H1 (cell line): Measurements from ENCODE around the gene CCDC174. TPM values are rescaled to one million over a fixed set of nuclear protein-coding genes. Genes with fewer than 3 reads are reported as not detected.

Experiments
- CTCF ChIA-PET: fragments of 300-600 bp; sonication (Branson Sonifier 250); formaldehyde crosslinking; loops from one replicate; lab custom pipeline; 2021; ENCODE audit not compliant: partially characterized antibody; lab: Charles Lee
- POLR2A ChIA-PET: fragments of 300-600 bp; sonication (Branson Sonifier 250); formaldehyde crosslinking; loops from one replicate; lab custom pipeline; 2021; ENCODE audit warnings: inconsistent platforms; ENCODE audit not compliant: partially characterized antibody; lab: Charles Lee
- DNase-seq, 2 experiments: peaks; one replicate each; pipeline versions ENCODE4 v3.0.0 to v3.0.0-alpha.2; 2010 to 2022; ENCODE audit warnings: low spot score in 2 of 2, low read depth in 1 of 2, mixed read lengths in 1 of 2
- FAIRE-seq: peaks from 2 replicates; lab custom pipeline; 2011; peaks lifted over from hg19 to GRCh38; lab: Jason Lieb, UNC
- H2AFZ ChIP-seq: 2 replicates; pipeline ENCODE4 v1.8.1; 2012; ENCODE audit warnings: low read length, inconsistent platforms
- H2AK5ac ChIP-seq: 2 replicates; pipeline ENCODE4 v1.6.1; 2013; ENCODE audit warnings: low read depth, low read length
- H2BK120ac ChIP-seq: replicated peaks from 2 replicates; pipeline ENCODE3; 2013; ENCODE audit warnings: low read depth, low read length, inconsistent platforms
- H2BK12ac ChIP-seq: 2 replicates; pipeline ENCODE4 v1.6.1; 2013; ENCODE audit warnings: low read depth, low read length
- H2BK15ac ChIP-seq: 2 replicates; pipeline ENCODE4 v1.6.1; 2013; ENCODE audit warnings: low read length
- H2BK20ac ChIP-seq: 2 replicates; pipeline ENCODE4 v1.6.1; 2013; ENCODE audit warnings: low read length
- H2BK5ac ChIP-seq: 2 replicates; pipeline ENCODE4 v1.6.1; 2013; ENCODE audit warnings: low read depth, low read length
- H3K14ac ChIP-seq: 2 replicates; pipeline ENCODE4 v1.6.1; 2013; ENCODE audit warnings: inconsistent platforms; ENCODE audit not compliant: insufficient read length
- H3K18ac ChIP-seq: 2 replicates; pipeline ENCODE4 v1.6.1; 2013; ENCODE audit warnings: low read length; ENCODE audit errors: extremely low read depth
- H3K23ac ChIP-seq: 2 replicates; pipeline ENCODE4 v1.6.1; 2013; ENCODE audit warnings: inconsistent platforms; ENCODE audit not compliant: insufficient read length
- H3K23me2 ChIP-seq: 2 replicates; pipeline ENCODE4 v1.6.1; 2013; ENCODE audit warnings: low read depth, low read length
- H3K27ac ChIP-seq: 2 replicates; pipeline ENCODE4 v1.6.1; 2011; ENCODE audit warnings: low read depth, low read length, inconsistent platforms
- H3K27me3 ChIP-seq, 4 experiments: replicated peaks in 1 of 4; 1 replicate in 1 of 4; 2 replicates in 3 of 4; pipeline versions ENCODE4 v1.6.1 to v1.8.1; 2011 to 2013; ENCODE audit warnings: low read length in 3 of 4, mild to moderate bottlenecking in 3 of 4, inconsistent platforms in 2 of 4, mixed read lengths in 2 of 4, moderate library complexity in 1 of 4; ENCODE audit not compliant: control insufficient read depth in 3 of 4, insufficient read depth in 3 of 4; ENCODE audit errors: extremely low read depth in 1 of 4
- H3K36me3 ChIP-seq, 4 experiments: 2 replicates each; pipeline versions ENCODE4 v1.6.1 to v1.8.1; 2011 to 2013; ENCODE audit warnings: mild to moderate bottlenecking in 4 of 4, low read length in 3 of 4, moderate library complexity in 2 of 4, control low read depth in 1 of 4, inconsistent platforms in 1 of 4; ENCODE audit not compliant: insufficient read depth in 4 of 4, control insufficient read depth in 2 of 4
- H3K4ac ChIP-seq: replicated peaks from 2 replicates; pipeline ENCODE3; 2013; ENCODE audit warnings: low read length, low read depth, mixed read lengths, inconsistent platforms; ENCODE audit not compliant: insufficient read length
- H3K4me1 ChIP-seq, 4 experiments: replicated peaks in 1 of 4; 1 replicate in 1 of 4; 2 replicates in 3 of 4; pipeline versions ENCODE4 v1.6.1 to v1.8.1; 2011 to 2013; ENCODE audit warnings: low read length in 3 of 4, inconsistent platforms in 2 of 4, mixed read lengths in 1 of 4; ENCODE audit not compliant: insufficient read depth in 4 of 4, control insufficient read depth in 3 of 4
- H3K4me2 ChIP-seq, 2 experiments: 2 replicates each; pipeline versions ENCODE4 v1.6.1 to v1.8.1; 2011 to 2013; ENCODE audit warnings: low read depth in 2 of 2, low read length in 2 of 2, control low read depth in 1 of 2, inconsistent platforms in 1 of 2, mild to moderate bottlenecking in 1 of 2; ENCODE audit not compliant: insufficient read depth in 1 of 2
- H3K4me3 ChIP-seq, 4 experiments: fragments of 200-600, 300-600 bp in 1 of 4; sonication (generic), shearing (Covaris generic), sonication (Bioruptor Twin) in 1 of 4; 2 replicates each; pipeline versions ENCODE4 v1.5.1 to v1.8.1; 2011 to 2016; ENCODE audit warnings: low read length in 4 of 4, low read depth in 3 of 4, control low read depth in 2 of 4, inconsistent platforms in 2 of 4, mild to moderate bottlenecking in 2 of 4, mixed read lengths in 1 of 4, moderate library complexity in 1 of 4; ENCODE audit not compliant: insufficient read depth in 2 of 4; ENCODE audit errors: extremely low read depth in 1 of 4
- H3K56ac ChIP-seq: replicated peaks from 2 replicates; pipeline ENCODE3; 2013; ENCODE audit warnings: low read depth, mild to moderate bottlenecking, mixed read lengths, low read length, inconsistent platforms; ENCODE audit not compliant: insufficient read length
- H3K79me1 ChIP-seq: 2 replicates; pipeline ENCODE4 v1.6.1; 2013; ENCODE audit warnings: low read depth, low read length, control low read depth
- H3K79me2 ChIP-seq, 2 experiments: 2 replicates each; pipeline versions ENCODE4 v1.6.1 to v1.8.1; 2012 to 2013; ENCODE audit warnings: low read length in 2 of 2, mild to moderate bottlenecking in 2 of 2, inconsistent platforms in 1 of 2; ENCODE audit not compliant: insufficient read depth in 2 of 2, control insufficient read depth in 1 of 2
- H3K9ac ChIP-seq, 4 experiments: replicated peaks in 1 of 4; 1 replicate in 1 of 4; 2 replicates in 3 of 4; pipeline versions ENCODE4 v1.6.1 to v1.8.1; 2011 to 2013; ENCODE audit warnings: low read depth in 3 of 4, low read length in 3 of 4, control low read depth in 2 of 4, mild to moderate bottlenecking in 2 of 4, moderate library complexity in 2 of 4, inconsistent platforms in 1 of 4; ENCODE audit errors: extremely low read depth in 1 of 4
- H3K9me3 ChIP-seq, 2 experiments: 2 replicates each; pipeline versions ENCODE4 v1.6.1 to v1.8.1; 2012 to 2013; ENCODE audit warnings: mild to moderate bottlenecking in 2 of 2, moderate library complexity in 2 of 2, control low read depth in 1 of 2, inconsistent platforms in 1 of 2, low read depth in 1 of 2, low read length in 1 of 2, mixed read lengths in 1 of 2; ENCODE audit not compliant: insufficient read depth in 2 of 2
- H4K20me1 ChIP-seq, 2 experiments: replicated peaks in 1 of 2; 2 replicates each; pipeline versions ENCODE3 to v1.8.1; 2011 to 2013; ENCODE audit warnings: inconsistent platforms in 2 of 2, low read length in 2 of 2, mild to moderate bottlenecking in 1 of 2; ENCODE audit not compliant: insufficient read depth in 2 of 2, control insufficient read depth in 1 of 2
- H4K5ac ChIP-seq: 2 replicates; pipeline ENCODE4 v1.6.1; 2013; ENCODE audit warnings: low read length, low read depth, mixed read lengths, inconsistent platforms; ENCODE audit not compliant: insufficient read length
- H4K8ac ChIP-seq: 2 replicates; pipeline ENCODE4 v1.8.0; 2013; ENCODE audit warnings: mild to moderate bottlenecking, moderate library complexity, low read length, inconsistent platforms; ENCODE audit not compliant: insufficient read depth; ENCODE audit errors: extremely low read depth
- H4K91ac ChIP-seq: replicated peaks from 2 replicates; pipeline ENCODE3; 2013; ENCODE audit warnings: low read length, mixed read lengths, inconsistent platforms; ENCODE audit not compliant: insufficient read length
- CHD2 ChIP-seq: IDR thresholded peaks from 2 replicates; pipeline ENCODE4 v1.6.1; 2012; ENCODE audit warnings: low read length, improper control_type of control experiment
- EGR1 ChIP-seq: IDR thresholded peaks from 2 replicates; pipeline ENCODE4 v1.6.1; 2011; ENCODE audit warnings: low read depth, low read length, borderline replicate concordance
- JUND ChIP-seq: IDR thresholded peaks from 2 replicates; pipeline ENCODE4 v1.6.1; 2011; ENCODE audit warnings: mild to moderate bottlenecking, improper control_type of control experiment, low read length
- NRF1 ChIP-seq: IDR thresholded peaks from 2 replicates; pipeline ENCODE4 v1.6.1; 2011; ENCODE audit warnings: mild to moderate bottlenecking, low read depth, low read length, improper control_type of control experiment
- PHF8 ChIP-seq: fragments of 200-600 bp; sonication (generic); conservative IDR thresholded peaks from 2 replicates; pipeline ENCODE4 v1.7.1; 2012; ENCODE audit warnings: low read depth, mild to moderate bottlenecking, inconsistent platforms, low read length, moderate library complexity
- POLR2AphosphoS5 ChIP-seq: IDR thresholded peaks from 2 replicates; pipeline ENCODE4 v1.6.1; 2011; ENCODE audit warnings: low read depth, low read length
- RAD21 ChIP-seq, 2 experiments: IDR thresholded peaks in 1 of 2; conservative IDR thresholded peaks in 1 of 2; 2 replicates each; pipeline ENCODE4 v1.6.1; 2011; ENCODE audit warnings: low read depth in 2 of 2, low read length in 2 of 2, improper control_type of control experiment in 1 of 2, inconsistent platforms in 1 of 2, mild to moderate bottlenecking in 1 of 2, moderate library complexity in 1 of 2
- RNF2 ChIP-seq: fragments of 200-900, 300-1000 bp; sonication (generic); IDR thresholded peaks from 2 replicates; pipeline ENCODE4 v1.7.1; 2016; ENCODE audit warnings: borderline replicate concordance, low read depth, mild to moderate bottlenecking, antibody characterized with exemption, low read length; ENCODE audit not compliant: poor library complexity, severe bottlenecking; ENCODE audit errors: missing control alignments
- WGBS, 2 experiments: shearing (Covaris generic) in 1 of 2; methylation state at CpG; one replicate each; pipeline versions ENCODE4 v1.1.6 to v1.1.7; 2013 to 2015; ENCODE audit warnings: low lambda C conversion rate in 2 of 2, mixed read lengths in 2 of 2, inconsistent platforms in 1 of 2, low coverage in 1 of 2, missing lambda C conversion rate in 1 of 2; ENCODE audit not compliant: insufficient replicate concordance in 2 of 2, insufficient coverage in 1 of 2, insufficient read length in 1 of 2; ENCODE audit errors: extremely low coverage in 1 of 2, missing lambda C conversion rate in 1 of 2; 5-methylcytosine and 5-hydroxymethylcytosine counted together
- polyA plus RNA-seq, 7 experiments: library from polyadenylated mRNA; depleted of rRNA in 3 of 7; stranded (reverse) in 5 of 7; unstranded in 2 of 7; fragments of >200 nt in 5 of 7; fragments of 200-250 nt in 2 of 7; gene quantifications; 1 replicate in 5 of 7; 2 replicates in 1 of 7; 4 replicates in 1 of 7; pipeline versions ENCODE4 v1.2.1 to v1.2.3, GENCODE V29; 2011 to 2013; ENCODE audit warnings: missing spikeins in 2 of 7, mixed read lengths in 2 of 7
- total RNA-seq: library from RNA; stranded (reverse); fragmentation: NEBNext Ultra II Directional; extraction: Animal tissue kit (Norgen Biotek cat#: 25700); gene quantifications from 2 replicates; pipeline ENCODE4 v1.2.1, GENCODE V29; 2021

The CCDC174 gene
- total and polyA plus RNA-seq, 2 of the 8 experiments (the other 6 are each of a cell fraction or from before 2014, with no cell fraction given): 3.5 to 11.9 TPM

- FAIRE-seq (no peak), DNase-seq (no peak)
- H4K91ac ChIP-seq: no peak overlapping the region
- H3K79me1 ChIP-seq: no peaks in the 10 kb centered on the region
- H3K23me2 ChIP-seq: no peaks in the 10 kb centered on the region
- peaks cover 0 to 6% of the 10 kb centered on the region in 2 experiments; a peak in 1 of 4 replicates for H3K9me3 ChIP-seq
- H4K5ac ChIP-seq: no peak overlapping the region
- H3K4me2 ChIP-seq: no peak overlapping the region
- no peak overlapping the region for H2BK120ac ChIP-seq
- TF ChIP-seq EGR1 (no peak), NRF1 (no peak), CHD2 (no peak), PHF8 (no peak), POLR2AphosphoS5 (no peak), RAD21 (IDR thresholded peaks at IDR 0.05 in 1 of 2, conservative IDR thresholded peaks at IDR 0.05 in 1 of 2; ENCODE audit: low read depth in 2 of 2, low read length in 2 of 2) (no peak), JUND (no peak), RNF2 (no peak)
- POLR2A ChIA-PET: interaction anchor here (0.9 kb wide), 1 partner anchor 9 kb away, joined by 3 read pairs; no protein-coding TSS in a partner anchor
- H3K4me3 ChIP-seq: no peak overlapping the region
- H2BK20ac ChIP-seq: no peak overlapping the region
- H2BK5ac ChIP-seq: no peak overlapping the region
- no peak overlapping the region for H2BK12ac ChIP-seq
- peaks cover 0 to 9% (median 6%) of the 10 kb centered on the region in 4 experiments; a peak in 7 of 8 replicates for H3K36me3 ChIP-seq
- H3K18ac ChIP-seq: no peak overlapping the region
- CTCF ChIA-PET: interaction anchor here (0.9 to 9.2 kb wide), 13 partner anchors 9 to 247 kb away, joined by 3 to 129 read pairs (median 4); no protein-coding TSS in a partner anchor
- H2AK5ac ChIP-seq: no peak overlapping the region
- H3K23ac ChIP-seq: no peak overlapping the region
- H4K20me1 ChIP-seq: no peaks in the 10 kb centered on the region
- H3K27ac ChIP-seq: no peak overlapping the region
- no peak overlapping the region for H3K14ac ChIP-seq
- no peak overlapping the region for H2BK15ac ChIP-seq
- H3K4ac ChIP-seq: no peak overlapping the region
- H3K56ac ChIP-seq: no peak overlapping the region
- H4K8ac ChIP-seq: no peak overlapping the region
- no peaks in the 10 kb centered on the region for H3K27me3 ChIP-seq
- WGBS, 2 experiments: 86% methylated on average over 4 of the region's 4 CpGs; no CpG with 5 or more reads in 1 of the 2 experiments
- H3K79me2 ChIP-seq: no peaks in the 10 kb centered on the region
- H3K4me1 ChIP-seq: no peaks in the 10 kb centered on the region
- H3K9ac ChIP-seq: no peak overlapping the region
- H2AFZ ChIP-seq: no peak overlapping the region
Observed at GRCh38 chr3:14676881-14677280, 25.3 kb downstream of the CCDC174 start.
